ENCODE measurements around the gene FKBP4.

The FKBP4 gene

GRCh38 chr12:2813214-2814185 is 18.7 kb downstream of the FKBP4 start:
- DNase-seq: peak in 1 of 2 donors; percentile 66

GRCh38 chr12:2819810-2820209 is 25.0 kb downstream of the FKBP4 start:
- no peak for DNase-seq

- DNase-seq: no peak
Observed at GRCh38 chr12:2820432-2820831, 25.7 kb downstream of the FKBP4 start.

- no peak for DNase-seq
Observed at GRCh38 chr12:2823483-2823882, 28.7 kb downstream of the FKBP4 start.

GRCh38 chr12:2824541-2824940 is 29.8 kb downstream of the FKBP4 start:
- DNase-seq: no peak

- DNase-seq: no peak
Observed at GRCh38 chr12:2825132-2825531, 30.4 kb downstream of the FKBP4 start.

GRCh38 chr12:2826036-2826435 is 31.3 kb downstream of the FKBP4 start:
- DNase-seq: no peak

- DNase-seq: no peak
Observed at GRCh38 chr12:2826721-2827515, 32.1 kb downstream of the FKBP4 start.

- DNase-seq: no peak
Observed at GRCh38 chr12:2829275-2829674, 34.5 kb downstream of the FKBP4 start.

- DNase-seq: no peak
Observed at GRCh38 chr12:2832550-2833127, 37.9 kb downstream of the FKBP4 start.

- DNase-seq: no peak
Observed at GRCh38 chr12:2833327-2833726, 38.6 kb downstream of the FKBP4 start.

- no peak for DNase-seq
Observed at GRCh38 chr12:2833810-2834209, 39.0 kb downstream of the FKBP4 start.

- DNase-seq: no peak
Observed at GRCh38 chr12:2834581-2835491, 40.1 kb downstream of the FKBP4 start, which contains the start of gene NRIP2. Gene NRIP2 (minus strand): TSS chr12:2835035. CDS start chr12:2834983, 52 bp downstream.

GRCh38 chr12:2835691-2836403 is 41.1 kb downstream of the FKBP4 start:
- no peak for DNase-seq

- DNase-seq: no peak
Observed at GRCh38 chr12:2836574-2836973, 41.8 kb downstream of the FKBP4 start.

- DNase-seq: no peak
Observed at GRCh38 chr12:2841056-2841650, 46.4 kb downstream of the FKBP4 start.

GRCh38 chr12:2842948-2843347 is 48.2 kb downstream of the FKBP4 start:
- no peak for DNase-seq

- DNase-seq: no peak
Observed at GRCh38 chr12:2844786-2845185, 50.0 kb downstream of the FKBP4 start.

- no peak for DNase-seq
Observed at GRCh38 chr12:2845280-2845679, 50.5 kb downstream of the FKBP4 start.

GRCh38 chr12:2851931-2852330 is 57.2 kb downstream of the FKBP4 start:
- no peak for DNase-seq

GRCh38 chr12:2853626-2854025 is 58.9 kb downstream of the FKBP4 start:
- DNase-seq: peak in 1 of 2 donors; percentile 28
